ENCODE measurements around the gene GNAZ. TPM values are rescaled to one million over a fixed set of nuclear protein-coding genes. Genes with fewer than 3 reads are reported as not detected.

GNAZ gene
- total RNA-seq, 1 experiment from 2014 or later: 11.1 TPM

DNA sequence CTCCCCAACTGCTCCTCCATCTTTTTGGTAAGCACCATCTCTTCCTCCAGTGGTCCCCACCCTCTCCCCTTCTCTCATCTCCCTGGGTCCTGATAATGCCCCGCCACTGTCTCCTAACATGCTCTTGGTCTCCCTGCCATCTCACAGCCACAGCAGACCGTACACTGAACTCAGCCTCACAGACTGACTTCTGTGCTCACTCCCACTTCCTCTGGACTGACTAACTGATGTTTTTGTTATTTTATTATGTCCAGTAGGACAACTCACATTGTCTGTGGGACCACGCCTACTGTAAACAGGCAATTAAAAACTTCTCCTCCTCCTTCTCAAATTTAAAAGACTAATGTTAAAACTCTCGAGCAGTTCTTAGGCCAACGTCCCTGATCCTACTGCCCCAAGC lies 2.6 kb upstream of the GNAZ start:
- ATAC-seq: no peak
- Histone ChIP-seq H3K27ac (ENCODE audit: low read depth, low read length) (no peak overlapping the region; the same call in 1 of the 2 replicates), H3K27me3 (ENCODE audit: insufficient read depth, low read length) (no peaks in the 10 kb centered on the region), H3K79me2 (ENCODE audit: insufficient read depth, low read length) (no peaks in the 10 kb centered on the region), H3K9me2 (ENCODE audit: insufficient read depth) (no peaks in the 10 kb centered on the region), H3K4me3 (replicated peaks in 1 of 2; ENCODE audit: low read depth in 1 of 2, low read length in 2 of 2) (no peak overlapping the region), H3K4me1 (ENCODE audit: control insufficient read depth in 1 of 2, insufficient read depth in 2 of 2, low read length in 2 of 2) (peaks cover 5 to 21% of the 10 kb centered on the region in 2 experiments), H3K36me3 (ENCODE audit: control insufficient read depth in 1 of 2, insufficient read depth in 2 of 2, low read length in 2 of 2) (no peaks in the 10 kb centered on the region), H2AFZ (ENCODE audit: low read depth, low read length, poor library complexity, severe bottlenecking) (no peak overlapping the region), H3K9ac (ENCODE audit: low read length) (no peak overlapping the region), H4K20me1 (ENCODE audit: insufficient read depth) (no peaks in the 10 kb centered on the region), H3K9me3 (ENCODE audit: control insufficient read depth in 1 of 2, insufficient read depth in 1 of 2, low read depth in 1 of 2, low read length in 2 of 2) (no peaks in the 10 kb centered on the region), H3K4me2 (ENCODE audit: low read length) (no peak overlapping the region)
- ChIA-PET POLR2A (no interaction called here), CTCF (no interaction called here), RAD21 (ENCODE audit: low non-redundant PET in 1 of 2, low total read pairs in 2 of 2, uncharacterized antibody in 2 of 2, unreplicated experiment in 2 of 2) (no interaction called here)
- no peak for DNase-seq (ENCODE audit: low read depth, low spot score)
- BruUV-seq (replicated peaks): no TSS peak
- TF ChIP-seq, protein P1, sequence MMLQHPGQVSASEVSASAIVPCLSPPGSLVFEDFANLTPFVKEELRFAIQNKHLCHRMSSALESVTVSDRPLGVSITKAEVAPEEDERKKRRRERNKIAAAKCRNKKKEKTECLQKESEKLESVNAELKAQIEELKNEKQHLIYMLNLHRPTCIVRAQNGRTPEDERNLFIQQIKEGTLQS (IDR thresholded peaks at IDR 0.05): no peak
- TF ChIP-seq EZH2 (IDR thresholded peaks at IDR 0.05) (no peak), SRF (IDR thresholded peaks at IDR 0.05; ENCODE audit: low read depth) (no peak), ZNF274 (IDR thresholded peaks at IDR 0.05; ENCODE audit: low read depth, low read length) (no peak), FOSL1 (IDR thresholded peaks at IDR 0.05; ENCODE audit: low read depth) (no peak), RAD21 (IDR thresholded peaks at IDR 0.05; ENCODE audit: low read depth) (no peak), MAX (IDR thresholded peaks at IDR 0.05) (no peak), YY1 (IDR thresholded peaks at IDR 0.05; ENCODE audit: extremely low read depth, insufficient replicate concordance, low read depth, low read length) (no peak)
- intact Hi-C loops (cut with micrococcal nuclease): no loop called here

DNA sequence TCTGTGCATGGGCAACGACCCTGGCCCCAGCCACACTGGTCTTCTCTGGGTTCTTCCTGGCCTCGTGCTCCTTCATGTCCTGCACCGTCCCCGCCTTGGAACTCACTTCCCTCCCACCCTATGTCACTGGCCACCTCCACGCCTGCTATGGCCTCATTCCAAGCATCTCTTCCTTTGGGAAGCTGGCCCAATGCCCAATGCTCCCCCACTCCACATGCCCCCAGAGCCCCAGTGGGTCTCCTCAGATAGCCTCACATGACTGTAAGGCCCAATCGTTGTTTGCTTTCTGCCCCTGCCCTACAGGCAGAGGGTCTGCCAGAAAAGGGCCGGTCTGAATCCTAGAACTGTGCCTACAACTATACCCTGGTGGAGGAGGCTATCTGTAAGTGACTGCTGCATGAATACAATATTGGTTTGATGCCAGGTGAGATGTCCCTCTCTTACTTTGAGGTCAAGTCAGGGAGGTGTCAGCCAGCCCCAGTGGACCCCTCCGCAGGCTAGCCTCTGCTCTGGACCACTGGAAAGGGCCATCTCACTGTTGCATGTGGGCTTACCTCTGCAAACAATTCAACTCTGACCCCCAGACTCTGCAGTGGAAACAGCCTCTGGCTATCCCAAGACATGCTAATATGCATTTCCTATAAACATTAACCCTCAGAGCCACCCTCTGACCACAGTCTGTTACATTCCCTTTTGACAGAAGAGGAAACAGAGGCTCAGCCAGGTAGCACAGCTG lies 2.1 kb upstream of the GNAZ start:
- H2AFZ ChIP-seq (ENCODE audit: low read depth, low read length, poor library complexity, severe bottlenecking): no peak overlapping the region
- no peaks in the 10 kb centered on the region for H3K36me3 ChIP-seq (ENCODE audit: control insufficient read depth in 1 of 2, insufficient read depth in 2 of 2, low read length in 2 of 2)
- no peak for ATAC-seq
- CTCF ChIA-PET: no interaction called here
- H3K9ac ChIP-seq (ENCODE audit: low read length): no peak overlapping the region
- no peak overlapping the region for H3K27ac ChIP-seq (ENCODE audit: low read depth, low read length)
- H3K4me1 ChIP-seq (ENCODE audit: control insufficient read depth in 1 of 2, insufficient read depth in 2 of 2, low read length in 2 of 2): peaks cover 5 to 21% of the 10 kb centered on the region in 2 experiments
- no peaks in the 10 kb centered on the region for H3K79me2 ChIP-seq (ENCODE audit: insufficient read depth, low read length)
- no peak for TF ChIP-seq YY1 (IDR thresholded peaks at IDR 0.05; ENCODE audit: extremely low read depth, insufficient replicate concordance, low read depth, low read length)
- TF ChIP-seq, protein P2, sequence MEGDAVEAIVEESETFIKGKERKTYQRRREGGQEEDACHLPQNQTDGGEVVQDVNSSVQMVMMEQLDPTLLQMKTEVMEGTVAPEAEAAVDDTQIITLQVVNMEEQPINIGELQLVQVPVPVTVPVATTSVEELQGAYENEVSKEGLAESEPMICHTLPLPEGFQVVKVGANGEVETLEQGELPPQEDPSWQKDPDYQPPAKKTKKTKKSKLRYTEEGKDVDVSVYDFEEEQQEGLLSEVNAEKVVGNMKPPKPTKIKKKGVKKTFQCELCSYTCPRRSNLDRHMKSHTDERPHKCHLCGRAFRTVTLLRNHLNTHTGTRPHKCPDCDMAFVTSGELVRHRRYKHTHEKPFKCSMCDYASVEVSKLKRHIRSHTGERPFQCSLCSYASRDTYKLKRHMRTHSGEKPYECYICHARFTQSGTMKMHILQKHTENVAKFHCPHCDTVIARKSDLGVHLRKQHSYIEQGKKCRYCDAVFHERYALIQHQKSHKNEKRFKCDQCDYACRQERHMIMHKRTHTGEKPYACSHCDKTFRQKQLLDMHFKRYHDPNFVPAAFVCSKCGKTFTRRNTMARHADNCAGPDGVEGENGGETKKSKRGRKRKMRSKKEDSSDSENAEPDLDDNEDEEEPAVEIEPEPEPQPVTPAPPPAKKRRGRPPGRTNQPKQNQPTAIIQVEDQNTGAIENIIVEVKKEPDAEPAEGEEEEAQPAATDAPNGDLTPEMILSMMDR (IDR thresholded peaks at IDR 0.05 in 2 of 3, conservative IDR thresholded peaks at IDR 0.05 in 1 of 3; ENCODE audit: borderline replicate concordance in 1 of 3, insufficient read depth in 1 of 3, low read depth in 2 of 3, low read length in 2 of 3): no peak
- intact Hi-C loops (cut with micrococcal nuclease): no loop called here
- H3K4me3 ChIP-seq (replicated peaks in 1 of 2; ENCODE audit: low read depth in 1 of 2, low read length in 2 of 2): no peak overlapping the region
- H3K9me3 ChIP-seq (ENCODE audit: control insufficient read depth in 1 of 2, insufficient read depth in 1 of 2, low read depth in 1 of 2, low read length in 2 of 2): no peaks in the 10 kb centered on the region
- DNase-seq (ENCODE audit: low read depth, low spot score): no peak
- H3K27me3 ChIP-seq (ENCODE audit: insufficient read depth, low read length): no peaks in the 10 kb centered on the region
- no peaks in the 10 kb centered on the region for H4K20me1 ChIP-seq (ENCODE audit: insufficient read depth)
- no peaks in the 10 kb centered on the region for H3K9me2 ChIP-seq (ENCODE audit: insufficient read depth)
- H3K4me2 ChIP-seq (ENCODE audit: low read length): no peak overlapping the region
- RAD21 ChIA-PET (ENCODE audit: low non-redundant PET in 1 of 2, low total read pairs in 2 of 2, uncharacterized antibody in 2 of 2, unreplicated experiment in 2 of 2): no interaction called here
- POLR2A ChIA-PET: no interaction called here
- BruUV-seq (replicated peaks): no TSS peak

Data from HCT116 (cell line).